ENCODE measurements around the gene METAP1.

- TF ChIP-seq CTCF (IDR thresholded peaks at IDR 0.05), result no peak
- TF ChIP-seq EZH2 (IDR thresholded peaks at IDR 0.05), result no peak
These were observed 47.8 kb downstream of the METAP1 start for GRCh38 chr4:99043346-99043745.
